ENCODE results near the gene KCND2. TPM values are rescaled to one million over a fixed set of nuclear protein-coding genes. Genes with fewer than 3 reads are reported as not detected.

The KCND2 gene
- total RNA-seq, 1 donor from 2014 or later, result not detected

GRCh38 chr7:120311028-120311788, 38.2 kb downstream of the KCND2 start:
- no peak for ATAC-seq

GRCh38 chr7:120320218-120320961, 47.4 kb downstream of the KCND2 start:
- ATAC-seq, result no peak

- ATAC-seq, result no peak
Observed at GRCh38 chr7:120327054-120327453, 54.1 kb downstream of the KCND2 start.

- no peak for ATAC-seq
Observed at GRCh38 chr7:120332433-120332832, 59.5 kb downstream of the KCND2 start.

GRCh38 chr7:120334475-120334874, 61.5 kb downstream of the KCND2 start:
- no peak for ATAC-seq

GRCh38 chr7:120337308-120337907, 64.4 kb downstream of the KCND2 start:
- ATAC-seq, result no peak

GRCh38 chr7:120344276-120344675, 71.3 kb downstream of the KCND2 start:
- no peak for ATAC-seq

- ATAC-seq, result no peak
Observed at GRCh38 chr7:120353171-120353570, 80.2 kb downstream of the KCND2 start.

GRCh38 chr7:120360918-120361317, 87.9 kb downstream of the KCND2 start:
- no peak for ATAC-seq

GRCh38 chr7:120363414-120363813, 90.4 kb downstream of the KCND2 start:
- ATAC-seq, result no peak

- no peak for ATAC-seq
Observed at GRCh38 chr7:120370954-120371353, 98.0 kb downstream of the KCND2 start.

GRCh38 chr7:120373174-120373573, 100.2 kb downstream of the KCND2 start:
- ATAC-seq, result peak; percentile 86

- ATAC-seq, result no peak
Observed at GRCh38 chr7:120394595-120394994, 121.6 kb downstream of the KCND2 start.

- no peak for ATAC-seq
Observed at GRCh38 chr7:120395526-120396019, 122.6 kb downstream of the KCND2 start.

GRCh38 chr7:120398284-120399000, 125.5 kb downstream of the KCND2 start:
- no peak for ATAC-seq

GRCh38 chr7:120400806-120401455, 128.0 kb downstream of the KCND2 start:
- no peak for ATAC-seq

- peak; percentile 52 for ATAC-seq
Observed at GRCh38 chr7:120402079-120402767, 129.2 kb downstream of the KCND2 start.

- no peak for ATAC-seq
Observed at GRCh38 chr7:120402801-120403200, 129.8 kb downstream of the KCND2 start.

- ATAC-seq, result peak; percentile 60
Observed at GRCh38 chr7:120404042-120404441, 131.1 kb downstream of the KCND2 start.

- no peak for ATAC-seq
Observed at GRCh38 chr7:120405652-120406051, 132.7 kb downstream of the KCND2 start.

- ATAC-seq, result no peak
Observed at GRCh38 chr7:120407010-120407409, 134.0 kb downstream of the KCND2 start.
